Measurements from ENCODE around the gene PLCB4.

Gene PLCB4

GRCh38 chr20:9196110-9196509, 127.2 kb downstream of the PLCB4 start:
- in situ Hi-C loops (cut with HindIII; ENCODE audit: low sequenced_read_pairs) = no loop called here
- DNase-seq (ENCODE audit: low read depth) = no peak
- no peak for TF ChIP-seq CTCF (IDR thresholded peaks at IDR 0.05; ENCODE audit: low read depth, low read length, missing control alignments)
- H3K4me3 ChIP-seq (ENCODE audit: low read depth, low read length) = no peak overlapping the region

- H3K4me3 ChIP-seq (ENCODE audit: low read depth, low read length) = no peak overlapping the region
- in situ Hi-C loops (cut with HindIII; ENCODE audit: low sequenced_read_pairs) = no loop called here
- no peak for TF ChIP-seq CTCF (IDR thresholded peaks at IDR 0.05; ENCODE audit: low read depth, low read length, missing control alignments)
- DNase-seq (ENCODE audit: low read depth) = no peak
These were observed 129.6 kb downstream of the PLCB4 start for GRCh38 chr20:9198460-9198859.

- DNase-seq (ENCODE audit: low read depth) = no peak
- in situ Hi-C loops (cut with HindIII; ENCODE audit: low sequenced_read_pairs) = no loop called here
- no peak overlapping the region for H3K4me3 ChIP-seq (ENCODE audit: low read depth, low read length)
- TF ChIP-seq CTCF (IDR thresholded peaks at IDR 0.05; ENCODE audit: low read depth, low read length, missing control alignments) = no peak
These were observed 131.3 kb downstream of the PLCB4 start for GRCh38 chr20:9200196-9200595.

- in situ Hi-C loops (cut with HindIII; ENCODE audit: low sequenced_read_pairs) = no loop called here
- H3K4me3 ChIP-seq (ENCODE audit: low read depth, low read length) = no peak overlapping the region
- no peak for TF ChIP-seq CTCF (IDR thresholded peaks at IDR 0.05; ENCODE audit: low read depth, low read length, missing control alignments)
- DNase-seq (ENCODE audit: low read depth) = no peak
These were observed 131.7 kb downstream of the PLCB4 start for GRCh38 chr20:9200620-9201019.

GRCh38 chr20:9202420-9203080, 133.7 kb downstream of the PLCB4 start:
- TF ChIP-seq CTCF (IDR thresholded peaks at IDR 0.05; ENCODE audit: low read depth, low read length, missing control alignments) = no peak
- H3K4me3 ChIP-seq (ENCODE audit: low read depth, low read length) = no peak overlapping the region
- in situ Hi-C loops (cut with HindIII; ENCODE audit: low sequenced_read_pairs) = no loop called here
- no peak for DNase-seq (ENCODE audit: low read depth)

- in situ Hi-C loops (cut with HindIII; ENCODE audit: low sequenced_read_pairs) = no loop called here
These were observed 134.2 kb downstream of the PLCB4 start for GRCh38 chr20:9203081-9203447.

More at GRCh38 chr20:9203081-9203447, 134.2 kb downstream of the PLCB4 start:
- H3K4me3 ChIP-seq (ENCODE audit: low read depth, low read length) = no peak overlapping the region
- no peak for DNase-seq (ENCODE audit: low read depth)
- TF ChIP-seq CTCF (IDR thresholded peaks at IDR 0.05; ENCODE audit: low read depth, low read length, missing control alignments) = no peak

Measured in astrocyte of the cerebellum (primary cell).